ENCODE results near the gene MAD1L1. TPM values are rescaled to one million over a fixed set of nuclear protein-coding genes. Genes with fewer than 3 reads are reported as not detected.

MAD1L1 gene
- total and polyA plus RNA-seq, 2 of the 8 experiments (the other 6 are each of a cell fraction or from before 2014, with no cell fraction given) = 40.4 to 44.6 TPM

GRCh38 chr7:2217206-2217605 is 15.5 kb downstream of the MAD1L1 start:
- Histone ChIP-seq H3K27ac (ENCODE audit: low read depth, low read length) (no peak overlapping the region), H3K23ac (ENCODE audit: insufficient read length) (no peak overlapping the region), H3K79me1 (ENCODE audit: low read depth, low read length) (peaks cover 3% of the 10 kb centered on the region; the same call in 1 of the 2 replicates), H2AFZ (ENCODE audit: low read length) (no peak overlapping the region), H3K79me2 (ENCODE audit: control insufficient read depth in 1 of 2, insufficient read depth in 2 of 2, low read length in 2 of 2) (peaks cover 0 to 4% of the 10 kb centered on the region in 2 experiments; a peak in 3 of 4 replicates), H2AK5ac (ENCODE audit: low read depth, low read length) (no peak overlapping the region), H3K4me3 (ENCODE audit: extremely low read depth in 1 of 4, insufficient read depth in 2 of 4, low read depth in 3 of 4, low read length in 4 of 4) (no peak overlapping the region), H4K8ac (ENCODE audit: extremely low read depth, insufficient read depth, low read length) (no peak overlapping the region), H3K18ac (ENCODE audit: extremely low read depth, low read length) (no peak overlapping the region), H2BK12ac (ENCODE audit: low read depth, low read length) (no peak overlapping the region), H3K4me2 (ENCODE audit: insufficient read depth in 1 of 2, low read depth in 2 of 2, low read length in 2 of 2) (no peak overlapping the region), H3K4ac (replicated peaks; ENCODE audit: insufficient read length, low read depth, low read length) (no peak overlapping the region), H4K20me1 (replicated peaks in 1 of 2; ENCODE audit: control insufficient read depth in 1 of 2, insufficient read depth in 2 of 2, low read length in 2 of 2) (peaks cover 3 to 26% of the 10 kb centered on the region in 2 experiments), H2BK5ac (ENCODE audit: low read depth, low read length) (no peak overlapping the region), H4K91ac (replicated peaks; ENCODE audit: insufficient read length, low read length) (no peak overlapping the region), H3K23me2 (ENCODE audit: low read depth, low read length) (no peaks in the 10 kb centered on the region), H2BK15ac (ENCODE audit: low read length) (no peak overlapping the region), H3K9ac (replicated peaks in 1 of 4; ENCODE audit: extremely low read depth in 1 of 4, low read depth in 3 of 4, low read length in 3 of 4) (no peak overlapping the region), H2BK120ac (replicated peaks; ENCODE audit: low read depth, low read length) (no peak overlapping the region), H3K4me1 (replicated peaks in 1 of 4; ENCODE audit: control insufficient read depth in 3 of 4, insufficient read depth in 4 of 4, low read length in 3 of 4) (no peaks in the 10 kb centered on the region), H3K36me3 (ENCODE audit: control insufficient read depth in 2 of 4, insufficient read depth in 4 of 4, low read length in 3 of 4) (peaks cover 20 to 64% (median 51%) of the 10 kb centered on the region in 4 experiments; a peak in 7 of 8 replicates), H3K14ac (ENCODE audit: insufficient read length) (no peak overlapping the region), H3K9me3 (ENCODE audit: insufficient read depth in 2 of 2, low read depth in 1 of 2, low read length in 1 of 2) (no peaks in the 10 kb centered on the region), H2BK20ac (ENCODE audit: low read length) (no peak overlapping the region), H4K5ac (ENCODE audit: insufficient read length, low read depth, low read length) (no peak overlapping the region), H3K27me3 (replicated peaks in 1 of 4; ENCODE audit: control insufficient read depth in 3 of 4, extremely low read depth in 1 of 4, insufficient read depth in 3 of 4, low read length in 3 of 4) (no peaks in the 10 kb centered on the region), H3K56ac (replicated peaks; ENCODE audit: insufficient read length, low read depth, low read length) (no peak overlapping the region)
- WGBS, 2 experiments (ENCODE audit: extremely low coverage in 1 of 2, insufficient coverage in 1 of 2, insufficient read length in 1 of 2, insufficient replicate concordance in 2 of 2, low coverage in 1 of 2, low lambda C conversion rate in 2 of 2, missing lambda C conversion rate in 1 of 2) = 91% methylated on average over 10 of the region's 10 CpGs; no CpG with 5 or more reads in 1 of the 2 experiments
- POLR2A ChIA-PET (ENCODE audit: partially characterized antibody) = no interaction called here
- FAIRE-seq (no peak), DNase-seq (ENCODE audit: low read depth in 1 of 2, low spot score in 2 of 2) (no peak)
- CTCF ChIA-PET (ENCODE audit: partially characterized antibody) = interaction anchor here (0.9 to 1.3 kb wide), 5 partner anchors 8 to 147 kb away, joined by 3 read pairs; no protein-coding TSS in a partner anchor
- no peak for TF ChIP-seq MAFK (IDR thresholded peaks at IDR 0.05; ENCODE audit: low read depth, low read length)
- no peak for TF ChIP-seq SIRT6 (IDR thresholded peaks at IDR 0.05; ENCODE audit: low read length)
- TF ChIP-seq EP300 (IDR thresholded peaks at IDR 0.05; ENCODE audit: borderline replicate concordance in 1 of 2, low read depth in 2 of 2, low read length in 2 of 2) = no peak
